ENCODE measurements around the gene MARCKS.
A peak's percentile ranks its signal among the peaks of the same experiment; 100 is the strongest.

Gene MARCKS

DNA sequence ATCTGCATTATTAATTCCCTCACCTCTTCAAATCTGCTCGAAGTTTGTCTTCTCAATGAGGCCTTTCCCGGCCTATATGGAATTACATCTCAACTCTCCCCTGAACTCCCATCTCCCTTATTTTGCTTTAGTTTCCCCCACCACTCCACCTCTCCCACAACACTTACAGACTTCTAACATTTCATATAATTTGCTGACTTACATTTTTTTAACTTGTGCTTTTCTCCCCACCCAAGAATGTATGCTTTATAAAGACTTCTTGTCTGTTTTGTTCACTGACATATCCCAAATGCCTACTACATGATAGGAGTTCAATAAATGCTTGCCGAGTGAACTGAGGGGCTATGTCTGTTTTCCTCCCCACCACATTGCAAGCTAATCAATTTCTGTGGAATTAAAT lies 3.9 kb upstream of the MARCKS start:
- DNase-seq: no peak

DNA sequence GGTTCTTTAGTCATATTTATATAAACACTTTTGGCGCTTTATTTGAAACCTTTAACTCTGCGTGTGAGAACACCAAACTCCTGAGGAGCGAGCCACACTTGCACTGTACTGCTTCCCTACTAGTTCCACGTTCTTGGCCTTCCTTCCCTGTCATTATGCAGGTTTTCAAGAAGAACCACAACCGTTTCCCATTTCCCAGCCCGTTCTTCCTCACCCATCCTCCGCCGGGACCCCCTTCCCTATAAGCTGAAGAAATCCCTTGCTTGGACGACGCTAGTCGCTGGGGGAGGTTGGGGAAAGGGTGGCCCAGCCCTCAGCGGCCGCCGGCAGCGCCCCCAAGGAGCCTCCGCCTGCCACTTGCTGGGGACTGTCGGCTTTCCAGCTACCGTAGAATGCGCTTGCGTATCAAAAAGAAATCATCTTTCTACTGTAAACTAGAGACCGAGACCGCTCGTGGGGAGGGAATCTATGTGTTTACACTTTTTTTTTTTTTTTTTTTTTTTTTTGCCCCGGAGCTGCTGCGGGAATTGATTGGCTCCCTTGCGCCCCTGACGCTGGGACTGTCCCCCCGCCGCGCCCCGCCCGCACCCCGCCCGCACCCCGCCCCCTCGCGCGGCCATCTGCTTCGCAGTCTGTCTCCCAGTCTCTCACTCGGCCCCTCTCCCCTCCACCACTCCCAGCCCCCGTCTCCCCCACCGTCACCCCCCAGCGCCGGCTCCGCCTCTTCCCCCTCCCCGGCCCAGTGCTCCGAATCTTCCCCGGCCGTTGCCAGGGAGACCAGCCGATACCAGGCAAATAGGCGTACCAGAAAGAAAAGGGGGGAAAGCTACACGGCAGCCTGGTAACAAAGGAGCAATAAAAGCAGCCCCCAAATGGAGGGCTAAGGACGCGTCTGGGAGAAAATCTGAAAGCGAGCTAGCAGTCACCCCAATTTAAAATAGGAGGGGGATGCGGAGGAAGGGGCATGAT lies 2.3 kb upstream of the MARCKS start:
- ATAC-seq: no peak
- peak; percentile 37 for DNase-seq

More for the DNA sequence above, 3.9 kb upstream of the MARCKS start:
- no peak for ATAC-seq

DNA sequence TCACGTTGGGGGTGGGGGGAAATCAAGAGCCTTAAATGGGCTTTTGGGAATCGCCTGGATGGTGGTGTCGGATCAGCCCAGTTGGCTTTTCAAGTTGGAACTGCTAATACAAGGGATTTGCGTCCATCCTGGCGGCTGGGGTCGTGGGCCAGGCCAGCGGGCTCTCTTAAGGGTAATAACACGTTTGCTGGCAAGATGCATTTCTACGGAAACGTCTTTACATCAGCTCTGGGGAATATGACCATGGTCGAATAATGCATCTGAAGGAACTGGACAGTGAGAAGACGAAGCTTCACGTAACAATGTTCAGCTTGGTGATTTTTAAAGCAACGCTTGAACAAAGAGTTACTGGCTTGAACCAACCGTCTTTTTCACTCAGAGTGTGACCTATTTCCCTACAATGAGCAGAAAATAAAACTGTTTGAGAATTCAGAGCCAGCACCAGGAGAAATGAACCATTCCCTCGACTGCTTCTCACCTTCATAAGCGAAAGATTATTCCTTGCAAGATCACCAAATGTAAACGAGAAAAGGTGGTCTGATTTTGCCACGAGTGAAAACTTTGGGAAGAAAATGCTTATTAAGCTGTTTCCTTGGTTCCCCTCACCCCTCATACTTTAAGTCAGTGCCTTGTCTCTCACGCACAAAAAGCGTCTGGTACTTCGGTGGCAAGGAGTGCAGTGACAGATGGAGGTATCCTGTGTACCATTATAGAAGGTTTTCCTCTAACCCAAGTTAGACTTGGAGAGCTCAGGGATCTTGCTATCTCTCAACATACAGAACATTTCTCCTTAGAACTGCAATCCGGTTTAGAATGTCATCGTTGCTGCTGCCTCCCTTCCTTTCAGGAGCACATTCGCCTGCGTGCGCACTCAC lies 1.4 kb upstream of the MARCKS start:
- DNase-seq: peak; percentile 9
- no peak for ATAC-seq

DNA sequence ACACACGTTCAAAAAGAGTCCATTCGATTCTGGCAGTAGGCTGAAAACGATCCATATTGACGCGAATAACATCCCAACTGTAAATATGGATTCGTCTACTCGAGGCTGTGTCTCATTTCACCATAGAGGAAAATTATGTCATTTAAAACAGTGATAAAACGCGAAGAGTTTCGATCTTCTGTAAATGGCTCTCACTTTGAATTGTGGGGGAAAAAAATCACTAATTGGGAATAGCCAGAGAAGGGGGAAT lies 845 bp upstream of the MARCKS start:
- no peak for DNase-seq

DNA sequence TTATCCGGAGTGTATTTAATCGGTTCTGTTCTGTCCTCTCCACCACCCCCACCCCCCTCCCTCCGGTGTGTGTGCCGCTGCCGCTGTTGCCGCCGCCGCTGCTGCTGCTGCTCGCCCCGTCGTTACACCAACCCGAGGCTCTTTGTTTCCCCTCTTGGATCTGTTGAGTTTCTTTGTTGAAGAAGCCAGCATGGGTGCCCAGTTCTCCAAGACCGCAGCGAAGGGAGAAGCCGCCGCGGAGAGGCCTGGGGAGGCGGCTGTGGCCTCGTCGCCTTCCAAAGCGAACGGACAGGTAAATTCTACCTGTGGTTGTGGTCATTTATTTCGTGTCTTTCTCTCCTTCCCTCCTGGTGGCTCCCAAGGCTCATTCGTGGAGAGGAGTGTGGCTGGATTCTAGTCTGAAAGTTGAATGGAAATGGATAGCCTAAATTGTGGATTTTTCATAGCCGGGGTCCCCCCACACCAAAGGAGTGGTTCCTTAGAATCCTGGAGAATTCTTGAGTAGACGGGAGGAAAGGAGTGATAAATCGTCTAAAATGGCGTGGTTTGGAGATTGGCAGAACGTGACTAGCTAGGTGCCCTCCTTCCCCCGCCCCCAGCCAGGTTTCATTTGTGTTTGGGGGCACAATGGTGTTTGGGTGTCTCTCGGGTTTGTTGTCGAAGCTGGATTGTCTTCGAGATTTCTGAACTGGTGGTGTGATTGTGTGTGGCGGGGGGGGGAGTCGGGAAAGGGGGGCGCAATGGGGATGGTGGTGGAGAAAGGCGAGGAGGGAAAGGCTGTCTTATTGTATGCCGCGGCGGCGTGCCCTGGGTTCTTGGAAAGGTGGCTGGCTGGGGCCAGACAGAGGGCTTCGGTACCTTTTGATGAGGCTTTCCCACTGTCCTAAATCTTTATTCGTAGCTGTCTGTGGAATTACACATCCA lies 673 bp downstream of the MARCKS start:
- DNase-seq (peak; percentile 27), ATAC-seq (no peak)

More for the DNA sequence above, 845 bp upstream of the MARCKS start:
- ATAC-seq: no peak

DNA sequence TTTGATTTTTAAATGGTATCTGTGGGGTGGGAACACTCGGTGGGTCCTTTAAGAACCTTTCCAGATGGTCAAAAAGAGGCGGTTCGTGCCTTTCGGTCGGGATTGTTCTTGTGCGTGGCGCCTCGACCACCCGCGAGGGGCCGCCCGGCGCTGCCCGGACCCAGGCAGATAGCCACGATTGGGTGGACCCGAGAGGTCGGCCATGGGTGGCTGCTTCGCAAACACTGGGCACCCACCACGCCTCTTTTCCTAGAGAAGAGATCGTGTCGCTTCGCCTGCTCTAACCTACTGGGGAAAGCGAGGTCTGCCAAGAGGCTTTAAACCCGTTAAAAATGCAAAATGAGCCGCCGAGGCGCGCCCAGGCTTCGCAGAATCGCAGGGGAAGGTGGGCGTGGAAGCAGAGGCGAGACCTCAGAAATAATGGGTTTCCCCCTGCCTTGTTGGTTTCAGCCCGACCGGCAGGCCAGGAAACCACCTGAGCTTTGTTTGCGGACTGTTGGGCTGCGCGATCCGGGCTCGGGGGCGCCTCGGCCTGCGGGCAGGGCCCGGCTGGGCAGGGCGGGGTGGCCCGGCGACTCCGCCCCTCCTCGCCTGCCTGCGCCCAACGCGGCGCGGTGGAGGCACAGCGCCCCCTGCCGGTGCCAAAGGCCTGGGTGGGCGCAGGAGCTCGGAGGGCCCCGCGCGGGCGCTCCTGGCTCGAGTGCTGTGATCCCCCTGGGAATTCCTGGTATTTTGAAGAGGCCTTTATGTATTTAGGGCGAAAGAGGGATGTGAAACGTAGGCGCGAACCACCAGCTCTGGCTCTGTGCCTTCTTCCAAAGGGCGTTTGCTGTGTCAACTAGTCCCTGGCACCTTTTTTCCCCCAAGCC lies 1.6 kb downstream of the MARCKS start:
- peak; percentile 92 for DNase-seq
- peak; percentile 98 for ATAC-seq

DNA sequence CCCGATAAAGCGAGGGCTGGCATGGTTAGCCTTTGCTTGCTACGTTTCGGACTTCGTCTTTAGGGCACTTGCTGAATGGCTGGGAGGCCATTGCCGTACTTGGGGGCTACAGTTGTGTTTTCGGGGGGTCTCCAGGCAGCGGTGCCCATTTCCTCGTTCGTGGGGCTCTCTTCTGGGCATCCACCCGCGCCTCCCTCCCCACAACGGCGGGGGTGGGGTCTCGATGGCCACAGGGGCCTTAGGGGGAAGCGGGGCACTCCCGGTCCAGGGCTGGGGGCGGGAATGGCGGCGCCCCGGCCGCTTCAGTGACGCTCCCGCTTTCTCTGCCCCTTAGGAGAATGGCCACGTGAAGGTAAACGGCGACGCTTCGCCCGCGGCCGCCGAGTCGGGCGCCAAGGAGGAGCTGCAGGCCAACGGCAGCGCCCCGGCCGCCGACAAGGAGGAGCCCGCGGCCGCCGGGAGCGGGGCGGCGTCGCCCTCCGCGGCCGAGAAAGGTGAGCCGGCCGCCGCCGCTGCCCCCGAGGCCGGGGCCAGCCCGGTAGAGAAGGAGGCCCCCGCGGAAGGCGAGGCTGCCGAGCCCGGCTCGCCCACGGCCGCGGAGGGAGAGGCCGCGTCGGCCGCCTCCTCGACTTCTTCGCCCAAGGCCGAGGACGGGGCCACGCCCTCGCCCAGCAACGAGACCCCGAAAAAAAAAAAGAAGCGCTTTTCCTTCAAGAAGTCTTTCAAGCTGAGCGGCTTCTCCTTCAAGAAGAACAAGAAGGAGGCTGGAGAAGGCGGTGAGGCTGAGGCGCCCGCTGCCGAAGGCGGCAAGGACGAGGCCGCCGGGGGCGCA lies 2.4 kb downstream of the MARCKS start:
- DNase-seq (no peak), ATAC-seq (no peak)

DNA sequence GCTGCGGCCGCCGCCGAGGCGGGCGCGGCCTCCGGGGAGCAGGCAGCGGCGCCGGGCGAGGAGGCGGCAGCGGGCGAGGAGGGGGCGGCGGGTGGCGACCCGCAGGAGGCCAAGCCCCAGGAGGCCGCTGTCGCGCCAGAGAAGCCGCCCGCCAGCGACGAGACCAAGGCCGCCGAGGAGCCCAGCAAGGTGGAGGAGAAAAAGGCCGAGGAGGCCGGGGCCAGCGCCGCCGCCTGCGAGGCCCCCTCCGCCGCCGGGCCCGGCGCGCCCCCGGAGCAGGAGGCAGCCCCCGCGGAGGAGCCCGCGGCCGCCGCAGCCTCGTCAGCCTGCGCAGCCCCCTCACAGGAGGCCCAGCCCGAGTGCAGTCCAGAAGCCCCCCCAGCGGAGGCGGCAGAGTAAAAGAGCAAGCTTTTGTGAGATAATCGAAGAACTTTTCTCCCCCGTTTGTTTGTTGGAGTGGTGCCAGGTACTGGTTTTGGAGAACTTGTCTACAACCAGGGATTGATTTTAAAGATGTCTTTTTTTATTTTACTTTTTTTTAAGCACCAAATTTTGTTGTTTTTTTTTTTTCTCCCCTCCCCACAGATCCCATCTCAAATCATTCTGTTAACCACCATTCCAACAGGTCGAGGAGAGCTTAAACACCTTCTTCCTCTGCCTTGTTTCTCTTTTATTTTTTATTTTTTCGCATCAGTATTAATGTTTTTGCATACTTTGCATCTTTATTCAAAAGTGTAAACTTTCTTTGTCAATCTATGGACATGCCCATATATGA lies 3.2 kb downstream of the MARCKS start:
- ATAC-seq (no peak), DNase-seq (no peak)

DNA sequence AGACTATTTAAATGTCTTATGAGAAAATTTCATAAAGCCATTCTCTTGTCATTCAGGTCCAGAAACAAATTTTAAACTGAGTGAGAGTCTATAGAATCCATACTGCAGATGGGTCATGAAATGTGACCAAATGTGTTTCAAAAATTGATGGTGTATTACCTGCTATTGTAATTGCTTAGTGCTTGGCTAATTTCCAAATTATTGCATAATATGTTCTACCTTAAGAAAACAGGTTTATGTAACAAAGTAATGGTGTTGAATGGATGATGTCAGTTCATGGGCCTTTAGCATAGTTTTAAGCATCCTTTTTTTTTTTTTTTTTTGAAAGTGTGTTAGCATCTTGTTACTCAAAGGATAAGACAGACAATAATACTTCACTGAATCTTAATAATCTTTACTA lies 5.0 kb downstream of the MARCKS start:
- no peak for ATAC-seq
- DNase-seq: no peak

DNA sequence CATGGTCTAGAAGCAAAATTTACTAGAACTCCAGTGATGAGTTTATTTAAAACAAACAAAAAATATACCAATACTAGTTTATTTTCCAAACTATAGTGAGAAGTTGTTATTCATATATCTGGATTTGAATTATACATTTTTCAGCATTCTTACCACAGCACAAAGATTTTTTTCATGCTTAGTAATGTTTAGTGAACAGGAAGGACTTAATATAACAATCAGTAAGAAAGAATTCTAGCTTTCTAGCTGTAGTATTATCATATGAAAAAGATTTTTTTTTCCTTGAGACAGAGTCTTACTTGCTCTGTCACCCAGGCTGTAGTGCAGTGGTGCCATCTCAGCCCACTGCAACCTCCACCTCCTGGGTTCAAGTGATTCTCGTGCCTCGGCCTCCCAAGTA lies 13.8 kb downstream of the MARCKS start:
- DNase-seq (no peak), ATAC-seq (no peak)

DNA sequence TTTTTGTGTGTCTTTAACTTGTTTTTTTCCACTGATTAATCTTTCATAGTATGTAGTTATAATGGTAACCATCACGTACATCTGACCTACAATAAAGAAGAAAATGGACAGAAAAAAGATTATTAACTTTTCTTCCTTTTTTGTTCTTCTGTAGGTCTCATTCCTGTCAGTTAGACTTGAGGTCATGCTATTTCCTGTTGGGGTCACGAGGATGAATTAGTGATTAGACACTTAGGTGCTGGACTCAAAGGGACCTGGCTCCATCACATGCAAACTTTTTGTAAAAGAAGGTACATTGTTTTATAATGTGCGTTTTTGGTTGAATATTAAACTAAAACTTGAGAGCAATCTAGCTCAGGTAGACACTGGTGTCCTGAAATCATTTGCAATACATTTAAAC lies 14.8 kb downstream of the MARCKS start:
- no peak for ATAC-seq
- no peak for DNase-seq

DNA sequence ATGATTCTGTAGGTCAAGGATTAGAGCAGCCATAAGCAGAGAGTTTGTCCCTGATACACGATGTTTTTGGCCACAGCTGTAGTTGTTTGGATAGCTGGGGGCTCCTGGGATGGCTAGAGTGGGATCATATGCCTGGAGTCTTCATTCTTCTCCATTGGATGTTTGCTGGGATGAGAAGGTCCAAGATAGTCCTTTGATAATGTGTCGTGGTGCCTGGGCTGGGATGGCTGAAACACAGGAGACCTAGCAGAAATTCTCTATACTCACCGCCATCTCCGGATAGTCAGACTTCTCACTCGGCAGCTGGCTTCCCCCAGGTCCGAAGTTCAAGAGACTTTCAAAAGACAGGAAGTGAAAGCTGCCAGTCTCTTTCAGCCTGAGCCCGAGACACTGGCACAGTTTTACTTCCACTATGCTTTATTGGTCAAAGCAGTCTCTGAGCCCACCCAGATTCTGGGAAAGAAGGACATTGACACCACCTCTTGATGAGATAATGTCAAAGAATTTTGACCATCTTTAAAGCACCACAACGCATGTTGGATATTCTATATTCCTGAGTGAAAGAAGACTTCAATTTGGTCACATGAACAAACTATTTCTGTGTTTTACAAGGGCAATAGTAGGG lies 16.0 kb downstream of the MARCKS start:
- DNase-seq (peak; percentile 12), ATAC-seq (no peak)

DNA sequence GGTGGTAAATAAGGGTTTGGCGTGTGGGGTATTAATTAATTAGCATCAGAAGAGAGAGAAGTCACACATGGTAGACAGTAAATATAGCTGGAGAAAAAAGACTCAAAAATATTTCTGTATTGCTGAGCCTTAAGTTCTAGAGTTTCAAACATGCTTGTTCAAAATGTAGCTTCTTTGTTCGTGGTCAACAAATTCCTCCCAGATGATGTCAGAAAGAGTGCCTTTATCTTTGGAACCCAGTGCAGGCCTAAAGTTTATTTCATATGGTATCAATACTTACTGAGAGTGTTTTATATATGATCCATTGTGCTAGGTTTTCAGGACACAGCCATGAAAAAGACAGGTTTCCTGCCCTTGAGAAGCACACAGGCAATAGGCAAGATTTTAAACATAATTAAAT lies 18.3 kb downstream of the MARCKS start:
- DNase-seq: no peak
- ATAC-seq: no peak

DNA sequence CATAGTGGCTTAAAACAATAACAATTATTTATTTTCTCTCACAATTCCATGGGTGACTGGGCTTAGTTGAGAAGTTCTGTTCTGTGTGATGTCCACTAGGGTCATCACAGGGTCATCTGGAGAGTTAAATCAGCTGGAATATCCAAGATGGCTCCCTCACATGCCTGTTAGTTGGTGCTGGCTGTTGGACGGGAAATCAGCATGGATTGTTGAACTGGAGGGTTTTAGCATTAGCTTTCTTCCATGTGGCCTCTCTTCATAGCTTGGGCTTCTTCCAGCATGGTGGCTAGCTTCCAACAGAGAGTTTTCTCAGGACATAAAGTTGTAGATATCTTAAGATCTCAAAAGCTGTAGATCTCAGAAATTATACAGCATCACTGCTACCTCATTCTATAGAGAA lies 19.6 kb downstream of the MARCKS start:
- ATAC-seq (no peak), DNase-seq (no peak)

DNA sequence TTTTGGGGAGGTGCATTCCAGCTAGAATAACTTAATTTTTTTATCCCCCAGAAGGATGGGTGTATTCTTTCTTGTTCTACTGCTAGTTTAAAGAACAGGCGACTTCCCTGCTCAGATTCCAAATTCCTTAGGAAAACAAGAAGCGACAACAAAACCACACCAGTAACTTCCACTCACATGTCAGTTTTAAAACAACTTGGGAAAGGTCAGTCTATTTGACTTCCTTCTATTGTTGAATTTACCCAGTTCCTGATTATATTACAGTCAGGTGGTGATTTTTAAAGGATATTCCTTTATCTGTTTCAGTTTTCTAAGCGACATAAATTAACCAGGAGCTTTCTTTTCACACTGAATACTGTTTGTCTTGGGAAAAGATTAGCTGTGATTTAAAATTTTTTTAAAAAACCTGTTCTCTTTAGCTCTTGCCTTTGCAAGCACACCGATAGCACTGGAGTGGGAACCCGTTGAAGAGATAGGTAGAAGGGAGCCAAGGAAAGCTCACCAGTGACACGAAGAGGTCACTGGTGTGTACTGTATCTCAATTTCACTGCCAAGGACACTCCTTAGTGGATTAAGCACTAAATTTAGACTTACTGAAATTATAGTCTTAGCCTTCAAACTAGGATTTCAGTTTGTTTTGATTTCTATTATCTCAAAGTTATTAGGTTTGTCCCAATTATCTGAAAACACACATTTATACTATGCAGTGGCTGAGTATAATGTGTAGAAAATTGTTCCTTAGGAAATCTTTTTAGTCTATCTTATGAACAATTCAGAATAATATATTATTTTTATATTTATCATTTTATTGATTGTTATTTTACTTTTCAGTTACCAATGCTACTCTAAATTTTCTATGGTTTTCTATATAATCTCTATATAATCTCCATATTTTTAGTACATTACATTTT lies 22.3 kb downstream of the MARCKS start:
- DNase-seq (peak; percentile 6), ATAC-seq (peak; percentile 77)

DNA sequence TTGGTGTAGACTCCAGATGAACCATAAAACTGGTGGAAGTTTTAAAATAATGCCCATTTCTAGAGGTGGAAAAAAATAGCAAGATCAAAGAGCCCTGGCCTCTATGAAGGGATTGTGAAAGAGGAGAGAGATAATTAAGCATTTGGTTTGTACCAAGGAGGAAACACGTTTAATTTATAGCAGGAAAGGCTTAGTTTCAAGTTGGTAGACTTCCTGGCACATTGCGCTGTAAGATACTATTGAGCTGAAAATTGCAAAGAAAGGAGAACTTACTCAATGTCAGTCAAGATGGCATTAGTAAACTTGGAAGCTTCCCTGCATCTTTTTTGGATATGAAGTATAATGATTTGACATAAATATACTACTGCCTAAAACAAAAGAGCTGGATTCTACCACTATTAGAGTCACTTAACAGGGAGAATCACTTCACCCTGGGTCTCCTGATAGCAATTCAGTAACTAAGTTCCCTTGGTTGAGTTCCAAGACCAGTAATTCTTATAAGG lies 24.4 kb downstream of the MARCKS start:
- no peak for DNase-seq
- no peak for ATAC-seq

DNA sequence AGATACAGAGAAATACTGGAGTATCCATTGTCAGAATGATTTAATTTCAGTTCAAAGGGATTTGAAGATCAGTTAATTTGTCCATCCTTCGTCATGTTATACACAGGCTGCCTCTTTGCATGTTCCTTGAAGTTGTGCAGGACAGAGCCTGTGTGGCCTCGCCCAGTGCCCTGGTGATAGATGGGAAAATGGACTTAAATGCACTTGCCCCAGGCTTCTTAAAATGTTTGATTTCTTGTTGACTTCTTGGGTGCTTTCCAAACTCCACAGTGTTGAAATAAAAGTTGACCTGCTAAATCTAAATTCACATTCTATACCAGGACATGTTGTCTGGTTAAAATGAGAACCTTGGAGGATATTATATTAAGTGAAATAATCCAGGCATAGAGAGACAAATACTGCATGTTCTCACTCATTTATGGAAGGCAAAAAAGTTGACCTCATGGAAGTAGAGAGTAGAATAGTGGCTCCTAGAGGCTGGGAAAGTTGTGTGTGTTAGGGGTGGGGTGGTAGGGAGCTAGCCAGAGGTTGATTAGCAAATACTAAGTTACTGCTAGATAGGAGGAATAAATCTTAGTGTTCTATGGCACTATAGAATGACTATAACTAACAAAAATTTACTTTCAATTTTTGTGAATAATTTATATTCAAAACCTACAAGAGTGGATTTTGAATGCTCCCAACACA lies 25.3 kb downstream of the MARCKS start:
- ATAC-seq: no peak
- DNase-seq: no peak
